Sigmoid colon (tissue), 3 donors: ENCODE data around the gene BIRC5.

ENCODE experiments used
- POLR2A ChIP-seq, 2 donors: fragments of 450-650 bp; IDR thresholded peaks; one replicate each; pipeline ENCODE4 v1.6.1; 2016; ENCODE audit warnings: antibody characterized with exemption in 2 of 2, mild to moderate bottlenecking in 2 of 2, moderate library complexity in 2 of 2
- TF ChIP-seq, protein P1 (sequence below), 4 experiments: fragments of 450-650 bp in 3 of 4; fragments of 200-600 bp in 1 of 4; IDR thresholded peaks; one replicate each; pipeline ENCODE4 v1.5.1; 2016 to 2019; ENCODE audit warnings: antibody characterized with exemption in 4 of 4, mild to moderate bottlenecking in 3 of 4, moderate library complexity in 2 of 4

DNA sequence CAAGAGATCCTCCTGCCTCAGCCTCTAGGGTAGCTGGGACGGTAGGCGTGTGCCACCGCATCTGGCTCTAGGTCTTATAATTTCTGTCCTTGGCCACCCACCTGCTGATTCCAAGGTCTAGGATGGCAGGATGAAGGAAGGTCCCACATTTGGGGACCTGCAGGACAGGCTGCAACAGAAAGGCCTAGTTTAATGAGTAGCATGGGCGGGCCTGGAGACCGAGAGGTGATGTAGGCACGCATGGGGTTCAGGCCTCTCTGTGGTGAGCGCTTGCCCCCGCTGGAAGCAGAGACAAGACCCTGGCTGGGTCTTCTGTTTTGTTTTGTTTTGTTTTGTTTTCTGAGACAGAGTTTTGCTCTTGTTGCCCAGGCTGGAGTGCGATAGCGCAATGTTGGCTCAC, 51.1 kb downstream of the BIRC5 start:
- TF ChIP-seq, protein P1, sequence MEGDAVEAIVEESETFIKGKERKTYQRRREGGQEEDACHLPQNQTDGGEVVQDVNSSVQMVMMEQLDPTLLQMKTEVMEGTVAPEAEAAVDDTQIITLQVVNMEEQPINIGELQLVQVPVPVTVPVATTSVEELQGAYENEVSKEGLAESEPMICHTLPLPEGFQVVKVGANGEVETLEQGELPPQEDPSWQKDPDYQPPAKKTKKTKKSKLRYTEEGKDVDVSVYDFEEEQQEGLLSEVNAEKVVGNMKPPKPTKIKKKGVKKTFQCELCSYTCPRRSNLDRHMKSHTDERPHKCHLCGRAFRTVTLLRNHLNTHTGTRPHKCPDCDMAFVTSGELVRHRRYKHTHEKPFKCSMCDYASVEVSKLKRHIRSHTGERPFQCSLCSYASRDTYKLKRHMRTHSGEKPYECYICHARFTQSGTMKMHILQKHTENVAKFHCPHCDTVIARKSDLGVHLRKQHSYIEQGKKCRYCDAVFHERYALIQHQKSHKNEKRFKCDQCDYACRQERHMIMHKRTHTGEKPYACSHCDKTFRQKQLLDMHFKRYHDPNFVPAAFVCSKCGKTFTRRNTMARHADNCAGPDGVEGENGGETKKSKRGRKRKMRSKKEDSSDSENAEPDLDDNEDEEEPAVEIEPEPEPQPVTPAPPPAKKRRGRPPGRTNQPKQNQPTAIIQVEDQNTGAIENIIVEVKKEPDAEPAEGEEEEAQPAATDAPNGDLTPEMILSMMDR (IDR thresholded peaks at IDR 0.05): no peak
- no peak for TF ChIP-seq POLR2A (IDR thresholded peaks at IDR 0.05)
